AG08396 (cell line): Measurements from ENCODE around the gene PUDP.
"Not testable (repeated sequence)": the region's sequence is repeated elsewhere in the genome, so short reads cannot be mapped to it uniquely, and the experiment has no call there.

Experiments
- DNase-seq: peaks from one replicate; pipeline ENCODE4 v3.0.0; 2012; ENCODE audit warnings: low spot score, mixed read lengths

Gene PUDP

GRCh38 chrX:7026365-7026764 is 121.6 kb downstream of the PUDP start:
- not testable (repeated sequence) for DNase-seq

- no peak for DNase-seq
These were observed 122.5 kb downstream of the PUDP start for GRCh38 chrX:7025471-7025870.

GRCh38 chrX:7024850-7025249 is 123.1 kb downstream of the PUDP start:
- DNase-seq = no peak

- DNase-seq = not testable (repeated sequence)
These were observed 125.0 kb downstream of the PUDP start for GRCh38 chrX:7022996-7023395.

- DNase-seq = no peak
These were observed 126.0 kb downstream of the PUDP start for GRCh38 chrX:7021991-7022390.

GRCh38 chrX:7019555-7019954 is 128.4 kb downstream of the PUDP start:
- no peak for DNase-seq

GRCh38 chrX:7012262-7012834 is 135.6 kb downstream of the PUDP start:
- DNase-seq = peak; percentile 18

GRCh38 chrX:7010897-7011296 is 137.1 kb downstream of the PUDP start:
- not testable (repeated sequence) for DNase-seq

- not testable (repeated sequence) for DNase-seq
These were observed 140.6 kb downstream of the PUDP start for GRCh38 chrX:7007328-7007727.
